K562 (cell line): ENCODE results near the gene PDPK1. TPM values are rescaled to one million over a fixed set of nuclear protein-coding genes. Genes with fewer than 3 reads are reported as not detected.

Experiments used
- AFF4 ChIP-seq: sonication (generic); formaldehyde crosslinking; IDR thresholded peaks from 2 replicates; pipeline ENCODE4 v1.8.0; 2023; ENCODE audit warnings: mild to moderate bottlenecking, missing genetic modification reagents
- GATA2 ChIP-seq: sonication (generic); formaldehyde crosslinking; IDR thresholded peaks from 2 replicates; pipeline ENCODE4 v1.4.0; 2020; ENCODE audit warnings: mild to moderate bottlenecking, missing genetic modification reagents
- REST ChIP-seq, 2 experiments: fragments of 450-650 bp; formaldehyde crosslinking in 1 of 2; IDR thresholded peaks; 2 replicates each; pipeline versions ENCODE4 v1.4.0 to v1.6.1; 2014 to 2020; ENCODE audit warnings: mild to moderate bottlenecking in 2 of 2, borderline replicate concordance in 1 of 2, low read depth in 1 of 2
- SMARCC2 ChIP-seq: fragments of 450-650 bp; IDR thresholded peaks from 2 replicates; pipeline ENCODE4 v1.6.1; 2017; ENCODE audit warnings: antibody characterized with exemption, moderate library complexity, mild to moderate bottlenecking, low read depth
- ZKSCAN3 ChIP-seq: fragments of 250-450 bp; sonication (Bioruptor Pico); IDR thresholded peaks from 2 replicates; pipeline ENCODE4 v1.4.0; 2020
- ZNF507 ChIP-seq: conservative IDR thresholded peaks from 2 replicates; pipeline ENCODE4 v1.6.1; 2017; ENCODE audit warnings: missing genetic modification characterization, missing compliant biosample characterization
- polyA plus RNA-seq, 8 experiments: library from polyadenylated mRNA; depleted of rRNA in 4 of 8; stranded (reverse) in 5 of 8; unstranded in 3 of 8; fragments of >200 nt; fragmentation: Nextera tagmentation in 2 of 8; fragmentation: Illumina TruSeq in 1 of 8; extraction: Ambion mirVana in 2 of 8; extraction: Trizol in 1 of 8; gene quantifications; 2 replicates each; pipeline versions ENCODE4 v1.2.1 to v1.2.3, GENCODE V29; 2011 to 2014; ENCODE audit warnings: inconsistent platforms in 1 of 8, missing spikeins in 1 of 8
- total RNA-seq, 7 experiments: library from RNA; depleted of rRNA in 6 of 7; stranded (reverse); fragments of >200 nt in 6 of 7; fragmentation: Illumina TruSeq in 2 of 7; extraction: Trizol in 2 of 7; gene quantifications; 2 replicates each; pipeline versions ENCODE4 v1.2.1 to v1.2.3, GENCODE V29; 2011 to 2021; ENCODE audit warnings: low replicate concordance in 1 of 7

PDPK1 gene
- total and polyA plus RNA-seq, 9 of the 15 experiments (the other 6 are each of a cell fraction or from before 2014, with no cell fraction given): 4.0 to 37.2 (median 18.7) TPM

- TF ChIP-seq REST (IDR thresholded peaks at IDR 0.05; ENCODE audit: borderline replicate concordance): peak; percentile 85
- peak; percentile 76; the same call in 1 of the 2 replicates for TF ChIP-seq REST (CRISPR knock-in tag; IDR thresholded peaks at IDR 0.05; ENCODE audit: low read depth)
- TF ChIP-seq ZNF507 (tag): no peak
- no peak for TF ChIP-seq AFF4 (CRISPR knock-in tag)
- TF ChIP-seq ZKSCAN3 (CRISPR knock-in tag): no peak
- TF ChIP-seq SMARCC2: no peak
- TF ChIP-seq GATA2: no peak
Measured at GRCh38 chr16:2531696-2532493, 5.9 kb upstream of the PDPK1 start (continued).
